HepG2 (cell line): ENCODE results near the gene CD7.

ENCODE experiments used
- EP300 ChIP-seq, 3 experiments: sonication (generic) in 1 of 3; formaldehyde crosslinking in 1 of 3; IDR thresholded peaks; 2 replicates each; pipeline versions ENCODE4 v1.5.1 to v1.6.1; 2011 to 2020; ENCODE audit warnings: low read depth in 2 of 3, low read length in 2 of 3, borderline replicate concordance in 1 of 3, improper control_type of control experiment in 1 of 3, mild to moderate bottlenecking in 1 of 3, missing genetic modification reagents in 1 of 3, moderate library complexity in 1 of 3
- HNRNPUL1 ChIP-seq: fragments of 200-400 bp; formaldehyde crosslinking; IDR thresholded peaks from 2 replicates; pipeline ENCODE4 v1.6.1; 2017; ENCODE audit warnings: low read depth, mild to moderate bottlenecking, low read length, moderate library complexity
- ISL2 ChIP-seq: sonication (generic); formaldehyde crosslinking; IDR thresholded peaks from 2 replicates; pipeline ENCODE4 v1.5.0; 2020; ENCODE audit warnings: missing genetic modification reagents
- KMT2B ChIP-seq: IDR thresholded peaks from 2 replicates; pipeline ENCODE4 v1.6.1; 2016; ENCODE audit warnings: missing genetic modification reagents, missing compliant biosample characterization
- NFIC ChIP-seq: IDR thresholded peaks from 2 replicates; pipeline ENCODE4 v1.6.1; 2012; ENCODE audit warnings: mild to moderate bottlenecking, low read length, inconsistent platforms
- POLR2AphosphoS5 ChIP-seq: IDR thresholded peaks from 2 replicates; pipeline ENCODE4 v1.6.1; 2012; ENCODE audit warnings: low read depth, low read length
- PRMT3 ChIP-seq: sonication (generic); formaldehyde crosslinking; IDR thresholded peaks from 2 replicates; pipeline ENCODE4 v1.8.1; 2022; ENCODE audit warnings: low read depth, mild to moderate bottlenecking, moderate library complexity, missing genetic modification reagents, borderline replicate concordance
- TBL1XR1 ChIP-seq: fragments of 150-350 bp; IDR thresholded peaks from 2 replicates; pipeline ENCODE4 v1.6.1; 2014; ENCODE audit warnings: borderline replicate concordance, low read length; ENCODE audit not compliant: partially characterized antibody
- ZBTB7A ChIP-seq: sonication (generic); formaldehyde crosslinking; IDR thresholded peaks from 2 replicates; pipeline ENCODE4 v1.8.0; 2022; ENCODE audit warnings: mild to moderate bottlenecking, missing genetic modification reagents
- ZNF180 ChIP-seq: sonication (generic); formaldehyde crosslinking; IDR thresholded peaks from 2 replicates; pipeline ENCODE4 v1.4.0; 2020; ENCODE audit warnings: low read depth, missing genetic modification reagents, borderline replicate concordance
- ZNF777 ChIP-seq: sonication (generic); formaldehyde crosslinking; IDR thresholded peaks from 2 replicates; pipeline ENCODE4 v1.4.0; 2020; ENCODE audit warnings: missing genetic modification reagents
- ZZZ3 ChIP-seq: sonication (generic); formaldehyde crosslinking; IDR thresholded peaks from 2 replicates; pipeline ENCODE4 v1.4.0; 2020; ENCODE audit warnings: missing genetic modification reagents, mild to moderate bottlenecking, borderline replicate concordance

GRCh38 chr17:82309656-82310570 lies 7.5 kb downstream of the CD7 start:
- TF ChIP-seq ZNF777 = no peak
- TF ChIP-seq POLR2AphosphoS5 = peak; percentile 24; the same call in 1 of the 2 replicates
- TF ChIP-seq ZNF180 (CRISPR knock-in tag) = no peak
- TF ChIP-seq KMT2B (CRISPR knock-in tag) = no peak
- TF ChIP-seq ZBTB7A (CRISPR knock-in tag) = peak; percentile 90; the same call in 1 of the 2 replicates
- TF ChIP-seq HNRNPUL1 = no peak
- no peak for TF ChIP-seq ZZZ3 (CRISPR knock-in tag)
- TF ChIP-seq PRMT3 (CRISPR knock-in tag) = no peak
- TF ChIP-seq TBL1XR1 = no peak
- no peak for TF ChIP-seq ISL2 (CRISPR knock-in tag)
- peak in 1 of 2 experiments; percentile 63; a peak in 2 of 4 replicates for TF ChIP-seq EP300 (IDR thresholded peaks at IDR 0.05; ENCODE audit: low read depth in 2 of 2, low read length in 2 of 2)
- TF ChIP-seq EP300 (CRISPR knock-in tag; IDR thresholded peaks at IDR 0.05; ENCODE audit: borderline replicate concordance) = peak; percentile 33
- no peak for TF ChIP-seq NFIC
